Measurements from ENCODE around the gene ZNF614. TPM values are rescaled to one million over a fixed set of nuclear protein-coding genes. Genes with fewer than 3 reads are reported as not detected.
A peak's percentile ranks its signal among the peaks of the same experiment; 100 is the strongest.

Gene ZNF614
- total and polyA plus RNA-seq, 2 of the 13 experiments (the other 11 are each of a cell fraction or from before 2014, with no cell fraction given), result 13.0 to 22.8 TPM

DNA sequence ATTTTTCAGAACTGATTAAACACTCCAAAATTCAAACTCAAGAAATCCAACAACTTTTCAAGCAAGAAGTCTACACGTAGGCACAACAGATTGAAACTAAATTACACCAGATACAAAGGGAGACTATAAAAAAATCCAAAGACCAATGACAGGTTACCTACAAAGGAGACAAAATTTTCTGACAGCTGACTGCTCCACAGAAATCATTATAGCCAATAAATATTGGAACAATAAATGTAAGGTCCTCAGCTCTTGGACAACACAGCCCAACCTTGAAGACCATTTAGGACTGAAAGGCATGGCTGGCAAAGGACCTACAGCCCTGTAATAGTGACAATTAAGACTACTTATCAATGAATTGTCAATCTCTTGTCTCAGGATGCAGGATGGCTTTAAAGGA lies 57.5 kb downstream of the ZNF614 start:
- DNase-seq (ENCODE audit: low spot score) (no peak), ATAC-seq (no peak), FAIRE-seq (no peak)
- no peak overlapping the region for H3K27ac ChIP-seq (ENCODE audit: extremely low read length, insufficient read depth, low read length)
- TF ChIP-seq SUZ12 (IDR thresholded peaks at IDR 0.05; ENCODE audit: low read depth, low read length) (no peak), ZNF317 (CRISPR knock-in tag; IDR thresholded peaks at IDR 0.05) (peak; percentile 92)
- no peaks in the 10 kb centered on the region for H3K79me2 ChIP-seq (ENCODE audit: insufficient read depth, low read length)
- peaks cover 22 to 71% of the 10 kb centered on the region in 2 experiments for H3K36me3 ChIP-seq (replicated peaks in 1 of 2; ENCODE audit: control insufficient read depth in 1 of 2, insufficient read depth in 2 of 2, low read length in 2 of 2)
- in situ Hi-C loops (cut with HindIII; ENCODE audit: extremely low pct_ligation_motif_present, low pct_unique_long_range_greater_than_20kb) (no loop called here), intact Hi-C loops (cut with micrococcal nuclease; ENCODE audit: unreplicated experiment) (no loop called here)
- H3K27me3 ChIP-seq (ENCODE audit: control insufficient read depth in 1 of 2, insufficient read depth in 2 of 2, low read length in 2 of 2), result no peaks in the 10 kb centered on the region
- WGBS (ENCODE audit: low lambda C conversion rate), result 97% methylated on average over 1 of the region's 1 CpG
- ChIA-PET POLR2A (no interaction called here), CTCF (ENCODE audit: low intra/inter-chr PET ratio, low total read pairs) (no interaction called here)
- H3K9me3 ChIP-seq (ENCODE audit: low read length), result peaks cover 58% of the 10 kb centered on the region
- no peak overlapping the region for H2AFZ ChIP-seq (ENCODE audit: low read length)
- H3K9ac ChIP-seq (ENCODE audit: insufficient read depth, low read depth, low read length), result no peak overlapping the region
- BruUV-seq (replicated peaks), result no TSS peak
- H3K4me3 ChIP-seq (replicated peaks in 1 of 3; ENCODE audit: insufficient read depth in 1 of 3, low read depth in 2 of 3, low read length in 3 of 3), result no peak overlapping the region
- H3K4me1 ChIP-seq (ENCODE audit: insufficient read depth, low read length), result no peaks in the 10 kb centered on the region
- no peak overlapping the region for H3K4me2 ChIP-seq (ENCODE audit: low read depth, low read length)
- no peaks in the 10 kb centered on the region for H4K20me1 ChIP-seq (ENCODE audit: insufficient read depth, low read length)

- Histone ChIP-seq H3K9ac (ENCODE audit: insufficient read depth, low read depth, low read length) (no peak overlapping the region), H3K9me3 (ENCODE audit: low read length) (peaks cover 11% of the 10 kb centered on the region), H3K4me2 (ENCODE audit: low read depth, low read length) (no peak overlapping the region), H4K20me1 (ENCODE audit: insufficient read depth, low read length) (no peaks in the 10 kb centered on the region), H3K4me1 (ENCODE audit: insufficient read depth, low read length) (peaks cover 20% of the 10 kb centered on the region), H3K79me2 (ENCODE audit: insufficient read depth, low read length) (no peaks in the 10 kb centered on the region), H3K27me3 (ENCODE audit: control insufficient read depth in 1 of 2, insufficient read depth in 2 of 2, low read length in 2 of 2) (no peaks in the 10 kb centered on the region), H3K27ac (ENCODE audit: extremely low read length, insufficient read depth, low read length) (no peak overlapping the region), H2AFZ (ENCODE audit: low read length) (no peak overlapping the region), H3K36me3 (replicated peaks in 1 of 2; ENCODE audit: control insufficient read depth in 1 of 2, insufficient read depth in 2 of 2, low read length in 2 of 2) (peaks cover 9 to 51% of the 10 kb centered on the region in 2 experiments; a peak in 4 of 5 replicates), H3K4me3 (replicated peaks in 1 of 3; ENCODE audit: insufficient read depth in 1 of 3, low read depth in 2 of 3, low read length in 3 of 3) (no peak overlapping the region)
- in situ Hi-C loops (cut with HindIII; ENCODE audit: extremely low pct_ligation_motif_present, low pct_unique_long_range_greater_than_20kb), result no loop called here
- BruUV-seq (replicated peaks), result no TSS peak
- FAIRE-seq (no peak), ATAC-seq (no peak), DNase-seq (ENCODE audit: low spot score) (no peak)
- TF ChIP-seq ZNF331 (CRISPR knock-in tag; IDR thresholded peaks at IDR 0.05) (no peak), CSRNP1 (CRISPR knock-in tag; IDR thresholded peaks at IDR 0.05) (no peak)
- intact Hi-C loops (cut with micrococcal nuclease; ENCODE audit: unreplicated experiment), result no loop called here
- CTCF ChIA-PET (ENCODE audit: low intra/inter-chr PET ratio, low total read pairs), result no interaction called here
- WGBS (ENCODE audit: low lambda C conversion rate), result 97% methylated on average over 5 of the region's 5 CpGs
- POLR2A ChIA-PET, result no interaction called here
Measured at GRCh38 chr19:51965583-51965982, 62.6 kb downstream of the ZNF614 start.

Other genes with a start within 250 kb of the ZNF614 start
- not detected in 2 replicates for gene FPR3, start 233.2 kb downstream of the ZNF614 start, total RNA-seq (2016; rRNA removed; fragmentation: Illumina TruSeq; extraction: Trizol)
- gene FPR3, start 233.2 kb downstream of the ZNF614 start, polyA plus RNA-seq (2011; rRNA removed), result 0.12 TPM in 1 of 2 replicates, not detected in the other
- gene ZNF577, start 140.4 kb downstream of the ZNF614 start, total RNA-seq (2016; rRNA removed; fragmentation: Illumina TruSeq; extraction: Trizol), result 3.2 and 5.7 TPM in 2 replicates
- gene ZNF577, start 140.4 kb downstream of the ZNF614 start, polyA plus RNA-seq (2011; rRNA removed), result 7.1 and 7.6 TPM in 2 replicates
- gene ZNF649, start 123.4 kb downstream of the ZNF614 start, total RNA-seq (2016; rRNA removed; fragmentation: Illumina TruSeq; extraction: Trizol), result 13.4 and 13.9 TPM in 2 replicates
- gene ZNF649, start 123.4 kb downstream of the ZNF614 start, polyA plus RNA-seq (2011; rRNA removed), result 2.6 and 3.0 TPM in 2 replicates
- 8.3 and 9.6 TPM in 2 replicates for gene ZNF613, start 100.9 kb downstream of the ZNF614 start, total RNA-seq (2016; rRNA removed; fragmentation: Illumina TruSeq; extraction: Trizol)
- 3.6 and 3.7 TPM in 2 replicates for gene ZNF613, start 100.9 kb downstream of the ZNF614 start, polyA plus RNA-seq (2011; rRNA removed)
- gene ZNF350, start 41.5 kb downstream of the ZNF614 start, total RNA-seq (2016; rRNA removed; fragmentation: Illumina TruSeq; extraction: Trizol), result 6.9 and 10.0 TPM in 2 replicates
- 3.0 and 3.7 TPM in 2 replicates for gene ZNF350, start 41.5 kb downstream of the ZNF614 start, polyA plus RNA-seq (2011; rRNA removed)
- 7.8 and 13.9 TPM in 2 replicates for gene ZNF615, start 20.2 kb downstream of the ZNF614 start, total RNA-seq (2016; rRNA removed; fragmentation: Illumina TruSeq; extraction: Trizol)
- 5.1 and 5.2 TPM in 2 replicates for gene ZNF615, start 20.2 kb downstream of the ZNF614 start, polyA plus RNA-seq (2011; rRNA removed)
- 8.7 and 10.8 TPM in 2 replicates for gene ZNF432, start 20.5 kb upstream of the ZNF614 start, total RNA-seq (2016; rRNA removed; fragmentation: Illumina TruSeq; extraction: Trizol)
- gene ZNF432, start 20.5 kb upstream of the ZNF614 start, polyA plus RNA-seq (2011; rRNA removed), result 3.7 and 4.1 TPM in 2 replicates
- 14.2 and 15.9 TPM in 2 replicates for gene ZNF841, start 67.4 kb upstream of the ZNF614 start, total RNA-seq (2016; rRNA removed; fragmentation: Illumina TruSeq; extraction: Trizol)
- 6.2 and 6.7 TPM in 2 replicates for gene ZNF841, start 67.4 kb upstream of the ZNF614 start, polyA plus RNA-seq (2011; rRNA removed)
- gene ZNF616, start 111.6 kb upstream of the ZNF614 start, total RNA-seq (2016; rRNA removed; fragmentation: Illumina TruSeq; extraction: Trizol), result 10.4 and 19.8 TPM in 2 replicates
- gene ZNF616, start 111.6 kb upstream of the ZNF614 start, polyA plus RNA-seq (2011; rRNA removed), result 2.2 and 3.2 TPM in 2 replicates
- 5.3 and 5.8 TPM in 2 replicates for gene ZNF836, start 143.2 kb upstream of the ZNF614 start, total RNA-seq (2016; rRNA removed; fragmentation: Illumina TruSeq; extraction: Trizol)
- 1.6 and 1.7 TPM in 2 replicates for gene ZNF836, start 143.2 kb upstream of the ZNF614 start, polyA plus RNA-seq (2011; rRNA removed)
- gene PPP2R1A, start 161.7 kb upstream of the ZNF614 start, total RNA-seq (2016; rRNA removed; fragmentation: Illumina TruSeq; extraction: Trizol), result 130 and 141 TPM in 2 replicates
- 86.7 and 106 TPM in 2 replicates for gene PPP2R1A, start 161.7 kb upstream of the ZNF614 start, polyA plus RNA-seq (2011; rRNA removed)
- 10.3 and 15.8 TPM in 2 replicates for gene ZNF766, start 241.2 kb upstream of the ZNF614 start, total RNA-seq (2016; rRNA removed; fragmentation: Illumina TruSeq; extraction: Trizol)
- 4.2 and 5.2 TPM in 2 replicates for gene ZNF766, start 241.2 kb upstream of the ZNF614 start, polyA plus RNA-seq (2011; rRNA removed)

All from HepG2 (cell line).